Middle frontal gyrus (tissue), 1 donor: ENCODE measurements around the gene CFAP141.
"Not testable (repeated sequence)": the region's sequence is repeated elsewhere in the genome, so short reads cannot be mapped to it uniquely, and the experiment has no call there.

Experiments used
- DNase-seq: peaks from one replicate; pipeline ENCODE4 v3.0.0-alpha.2; 2015; ENCODE audit warnings: low spot score; ENCODE audit errors: extremely low spot score

CFAP141 gene

DNA sequence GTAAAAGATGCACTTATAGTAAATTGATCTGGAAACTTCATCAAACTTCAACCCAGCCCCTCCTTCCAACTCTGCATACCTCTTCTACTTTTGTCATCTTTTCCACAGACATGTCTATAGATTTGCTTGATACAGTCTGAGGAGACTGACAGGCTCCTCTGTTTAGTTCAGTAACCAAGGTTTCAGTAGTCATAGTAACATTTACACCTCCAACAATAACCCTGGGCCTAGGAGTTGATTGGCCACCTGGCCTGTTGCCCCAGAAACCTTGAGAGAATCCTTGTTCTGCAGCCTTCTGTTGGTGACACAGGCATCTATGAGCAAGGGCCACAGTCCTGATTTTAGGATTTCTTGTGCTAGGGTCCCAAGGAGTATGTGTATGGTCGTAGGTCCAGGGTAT is at the start of gene CFAP141:
TSS of gene CFAP141 (minus strand) at position 138 of the 400 bp plus-strand sequence. CDS start at position 112, 26 bp downstream.
- no peak for DNase-seq

- no peak for DNase-seq
Observed at GRCh38 chr1:154253671-154254070, 47.5 kb upstream of the CFAP141 start.

DNA sequence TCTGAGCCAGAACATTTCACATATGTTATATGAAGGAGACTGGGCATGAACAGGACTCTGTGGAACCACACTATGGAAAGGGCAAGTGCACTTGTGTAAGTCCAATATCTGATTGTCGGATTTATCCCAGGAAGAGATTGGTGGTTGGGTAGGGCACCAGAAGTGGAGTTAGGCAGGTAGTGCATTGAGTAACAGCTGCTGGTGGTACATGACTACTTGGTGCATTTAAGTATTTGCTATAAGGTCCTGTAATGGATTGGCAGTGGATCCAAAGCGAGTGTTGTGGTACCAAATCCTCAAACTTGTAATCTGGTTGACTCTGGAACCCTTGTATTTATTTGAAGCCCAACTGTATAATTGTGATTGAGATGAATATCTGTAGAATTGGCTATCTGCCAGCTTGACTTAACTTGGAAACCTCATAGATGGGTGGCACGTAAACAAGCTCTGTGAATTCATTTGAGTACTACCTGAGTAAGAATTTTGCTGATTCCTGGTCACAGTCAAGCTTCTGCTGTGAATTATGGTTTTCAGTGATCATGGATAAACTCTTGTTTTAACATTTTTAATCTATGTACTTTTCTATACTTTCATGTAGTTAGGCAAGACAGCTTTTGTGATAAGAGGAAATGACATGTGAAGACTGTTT is 35.7 kb upstream of the CFAP141 start:
- no peak for DNase-seq

- no peak for DNase-seq
Observed at GRCh38 chr1:154240294-154240833, 34.2 kb upstream of the CFAP141 start.

- no peak for DNase-seq
Observed at GRCh38 chr1:154239491-154239890, 33.4 kb upstream of the CFAP141 start.

DNA sequence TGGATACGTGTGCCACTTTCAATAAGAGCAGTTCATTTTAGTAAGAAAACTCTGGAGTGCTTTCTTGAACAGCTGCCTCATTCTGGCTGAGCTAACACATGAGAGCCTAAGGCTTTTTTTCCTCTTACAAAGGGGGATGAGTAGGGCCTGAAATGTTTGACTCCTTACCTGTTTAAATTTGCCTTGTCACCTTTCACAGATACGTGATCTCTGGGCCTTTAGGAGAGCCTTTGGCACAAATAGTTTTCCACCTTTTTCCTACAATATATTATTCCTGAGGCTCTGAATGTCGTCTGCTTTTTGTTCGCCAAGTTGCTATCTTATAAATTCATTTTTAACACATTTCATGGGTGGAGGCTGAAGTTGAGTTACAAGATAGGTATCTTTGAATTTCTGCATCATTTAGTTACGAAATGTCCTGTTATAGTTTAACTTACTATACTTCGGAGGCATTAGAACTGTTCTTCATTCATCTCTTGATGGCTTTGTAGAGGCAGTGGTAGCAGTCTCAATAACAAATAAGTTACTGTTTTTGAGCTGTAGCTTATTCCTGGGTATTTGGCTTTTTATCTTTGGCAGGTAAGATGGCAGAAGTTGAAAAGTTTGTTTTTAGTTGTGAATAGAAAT is 31.9 kb upstream of the CFAP141 start:
- no peak for DNase-seq

DNA sequence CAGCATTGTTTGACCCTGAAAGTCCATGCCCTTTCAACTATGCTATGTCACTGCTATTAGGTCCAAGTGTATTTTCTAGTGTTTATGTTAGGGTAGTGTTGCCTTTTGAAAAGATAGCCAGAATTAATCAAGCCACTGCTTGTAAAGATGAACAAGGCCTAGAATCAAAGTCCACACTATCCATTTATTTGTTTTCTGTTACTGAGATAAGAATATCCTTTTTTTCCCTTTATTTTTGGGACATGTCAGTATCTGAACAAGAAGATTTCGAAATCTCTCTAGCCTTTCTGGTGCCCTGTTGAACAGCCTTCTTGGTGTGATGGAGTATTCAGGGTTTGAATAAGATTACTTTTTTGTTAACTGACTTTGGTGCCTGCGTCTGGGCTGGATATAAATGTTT is 31.3 kb upstream of the CFAP141 start:
- no peak for DNase-seq

DNA sequence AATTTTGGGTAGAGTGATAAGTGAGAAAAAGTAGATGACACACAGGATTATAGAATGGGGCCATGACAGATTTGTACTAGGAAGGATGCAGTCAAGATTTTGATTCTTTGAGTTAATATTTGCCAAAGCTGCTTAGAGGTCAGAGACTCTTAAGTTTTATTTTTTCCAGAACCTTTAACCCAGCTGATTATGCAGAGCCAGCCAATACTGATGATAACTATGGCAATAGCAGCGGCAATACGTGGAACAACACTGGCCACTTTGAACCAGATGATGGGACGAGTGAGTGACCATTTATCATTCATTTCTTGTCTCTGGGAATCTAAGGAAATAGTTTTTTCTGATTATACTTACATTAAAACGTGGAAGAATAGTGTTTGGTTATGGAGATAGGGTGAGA is 30.7 kb upstream of the CFAP141 start:
- DNase-seq, result no peak

DNA sequence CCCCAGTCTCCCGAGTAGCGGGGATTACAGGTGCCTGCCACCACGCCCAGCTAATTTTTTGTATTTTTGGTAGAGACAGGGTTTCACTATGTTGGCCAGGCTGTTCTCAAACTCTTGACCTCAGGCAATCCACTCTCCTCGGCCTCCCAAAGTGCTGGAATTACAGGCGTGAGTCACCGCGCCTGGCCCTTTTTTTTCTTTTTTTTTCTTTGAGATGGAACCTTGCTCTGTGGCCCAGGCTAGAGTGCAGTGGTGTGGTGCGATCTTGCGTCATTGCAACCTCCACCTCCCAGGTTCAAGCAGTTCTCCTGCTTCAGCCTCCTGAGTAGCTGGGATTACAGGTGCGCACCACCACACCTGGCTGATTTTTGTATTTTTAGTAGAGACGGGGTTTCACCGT is 27.0 kb upstream of the CFAP141 start:
- not testable (repeated sequence) for DNase-seq

DNA sequence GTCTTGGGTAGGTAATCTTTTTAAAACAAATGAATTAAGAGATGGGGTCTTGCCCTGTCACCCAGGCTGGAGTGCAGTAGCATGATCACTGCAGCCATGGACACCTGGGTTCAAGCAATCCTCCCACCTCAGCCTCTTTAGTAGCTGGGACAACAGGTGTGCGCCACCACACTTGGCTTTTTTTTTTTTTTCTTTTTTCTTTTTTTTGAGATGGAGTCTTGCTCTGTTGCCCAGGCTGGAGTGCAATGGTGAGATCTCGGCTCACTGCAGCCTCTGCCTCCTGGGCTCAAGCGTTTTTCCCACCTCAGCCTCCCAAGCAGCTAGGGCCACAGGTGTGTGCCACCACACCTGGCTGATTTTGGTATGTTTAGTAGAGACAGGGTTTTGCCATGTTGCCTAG is 25.0 kb upstream of the CFAP141 start:
- not testable (repeated sequence) for DNase-seq

DNA sequence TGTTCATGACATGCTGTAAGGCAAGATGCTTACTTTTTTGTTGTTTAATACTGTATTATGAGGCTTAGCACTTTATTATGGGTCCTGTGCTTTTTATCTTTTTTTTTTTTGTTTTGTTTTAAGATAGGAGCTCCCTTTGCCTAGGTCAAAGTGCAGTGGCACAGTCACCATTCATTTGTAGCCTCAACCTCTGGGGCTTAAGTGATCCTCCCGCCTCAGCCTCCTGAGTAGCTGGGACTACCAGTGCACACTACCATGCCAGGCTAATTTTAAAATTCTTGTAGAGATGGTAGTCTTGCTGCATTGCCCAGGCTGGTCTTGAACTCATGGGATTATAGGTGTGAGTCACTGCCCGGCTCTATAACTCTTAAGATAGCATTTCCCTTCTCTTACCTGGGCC is 19.2 kb upstream of the CFAP141 start:
- no peak for DNase-seq

DNA sequence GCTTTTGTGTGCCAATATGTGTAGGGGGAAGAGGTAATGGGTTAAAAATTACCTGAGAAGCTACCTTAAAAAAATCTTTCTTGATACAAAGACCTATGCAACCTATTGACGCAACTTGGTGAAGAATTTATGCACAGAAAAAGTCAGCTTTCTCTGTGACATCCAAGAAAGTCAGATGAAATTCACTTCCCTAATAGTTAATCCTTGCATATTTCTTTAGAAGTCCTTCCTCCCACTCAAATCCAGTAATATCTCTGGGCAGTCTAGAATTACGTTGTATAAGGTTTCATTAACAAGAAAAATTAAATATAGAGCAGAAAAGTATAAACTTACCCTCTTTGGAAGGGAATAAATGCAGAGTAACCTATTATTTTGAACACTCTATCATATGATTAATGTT is 17.5 kb upstream of the CFAP141 start:
- DNase-seq, result no peak

- no peak for DNase-seq
Observed at GRCh38 chr1:154222918-154223317, 16.8 kb upstream of the CFAP141 start.

DNA sequence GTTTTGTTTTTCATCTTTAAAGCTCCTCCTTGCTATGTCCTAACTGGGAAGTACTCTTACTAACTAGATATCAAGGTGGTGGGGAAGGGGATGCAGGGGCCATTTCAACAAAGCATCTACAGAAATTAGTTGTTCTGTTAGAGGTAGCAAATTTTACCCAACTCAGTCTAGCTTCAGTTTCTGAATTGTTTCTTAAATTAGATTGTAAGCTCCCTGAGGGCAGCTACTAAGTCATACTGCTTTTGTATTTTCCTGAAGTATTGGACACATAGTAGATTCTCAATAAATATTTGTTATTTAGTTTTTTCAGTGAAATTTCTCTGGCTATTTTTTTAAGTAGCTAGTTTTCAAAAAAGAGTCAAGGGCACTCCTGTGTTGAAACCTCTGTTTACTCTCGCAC is 16.4 kb upstream of the CFAP141 start:
- no peak for DNase-seq

DNA sequence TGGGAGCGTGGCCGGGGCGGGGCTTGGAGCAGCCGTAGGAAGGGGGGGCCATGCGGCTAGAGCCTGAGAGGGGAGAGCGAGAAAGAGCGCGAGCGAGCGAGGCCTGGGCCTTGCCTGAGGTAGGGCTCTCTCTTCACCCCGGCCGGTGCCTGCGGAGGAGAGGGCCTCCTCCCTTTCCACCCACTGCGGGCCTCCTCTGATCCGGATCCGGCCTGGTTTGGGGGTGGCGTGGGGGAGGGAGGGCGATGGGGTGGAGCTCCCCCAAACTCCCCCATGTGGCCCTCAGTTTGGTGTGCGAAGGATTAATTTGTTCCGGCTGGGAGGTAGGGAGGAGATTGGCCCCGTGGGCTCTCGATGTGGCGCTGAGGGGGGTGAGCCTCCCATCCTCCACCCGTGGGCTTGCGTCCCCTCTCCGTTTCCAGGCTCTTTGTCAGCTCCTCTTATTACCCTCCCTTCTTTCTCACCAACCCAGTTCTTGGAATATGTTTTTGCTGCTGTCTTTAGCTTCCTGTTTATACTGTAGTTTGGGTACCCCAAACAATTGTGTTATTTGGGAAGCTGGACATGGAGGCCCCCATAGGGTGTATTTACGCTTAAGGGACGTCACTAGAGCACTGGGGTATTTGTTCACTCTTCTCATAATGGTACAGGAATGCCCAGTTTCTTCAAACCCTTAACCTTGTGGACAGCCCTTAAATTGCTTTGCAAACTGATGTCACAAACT is 15.3 kb upstream of the CFAP141 start:
- DNase-seq, result no peak

DNA sequence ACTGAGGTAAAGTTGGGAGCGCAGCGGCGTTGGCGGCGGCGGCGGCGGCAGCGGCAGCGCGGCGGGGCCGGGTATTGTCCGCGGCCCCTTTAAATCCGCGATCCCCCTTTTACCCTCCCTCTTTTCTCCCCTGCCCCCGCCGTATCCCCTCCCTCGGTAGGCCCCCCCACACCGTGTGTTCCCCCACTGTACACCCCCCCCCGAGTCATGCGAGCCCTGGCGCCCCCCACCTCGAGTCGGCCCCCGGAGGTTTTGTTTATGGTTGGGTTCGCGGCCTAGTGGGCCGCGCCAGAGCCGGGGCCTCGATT is 14.8 kb upstream of the CFAP141 start:
- DNase-seq, result no peak

GRCh38 chr1:154220071-154220969 is 14.2 kb upstream of the CFAP141 start, which contains the start of gene UBAP2L:
Gene UBAP2L (plus strand): TSS chr1:154220955. CDS start chr1:154225124, 4,169 bp downstream.
- DNase-seq, result peak; percentile 99

DNA sequence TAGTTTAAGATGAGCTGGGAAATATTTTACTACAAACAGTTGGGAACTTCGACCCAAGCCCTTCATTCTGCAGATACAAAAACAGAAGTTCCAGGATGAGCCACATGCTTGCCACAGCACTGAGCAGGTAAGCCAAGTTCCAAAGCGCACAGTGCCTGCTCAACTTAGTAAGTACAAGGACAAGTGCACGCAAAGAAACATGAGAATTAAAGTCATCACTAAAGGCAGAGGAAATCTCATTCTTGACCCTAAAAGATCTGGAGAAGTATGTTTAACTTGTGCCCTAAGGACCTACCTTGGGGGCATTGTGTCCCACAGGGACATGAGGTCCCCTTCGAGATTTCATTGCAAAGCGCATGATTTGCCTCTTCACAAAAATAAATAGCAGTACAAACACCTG is 13.4 kb upstream of the CFAP141 start:
- no peak for DNase-seq

- no peak for DNase-seq
Observed at GRCh38 chr1:154218545-154218944, 12.4 kb upstream of the CFAP141 start.

- no peak for DNase-seq
Observed at GRCh38 chr1:154213274-154213673, 7.1 kb upstream of the CFAP141 start.

GRCh38 chr1:154212083-154212482 is 6.0 kb upstream of the CFAP141 start:
- no peak for DNase-seq
